BE2C (cell line): ENCODE results near the gene CIB4.

ENCODE experiments used
- DNase-seq: peaks from one replicate; pipeline ENCODE4 v3.0.0-alpha.2; 2020
- H3K27me3 ChIP-seq: fragments of 250-450 bp; sonication (Bioruptor Pico); 2 replicates; pipeline ENCODE4 v1.5.1; 2020; ENCODE audit warnings: mild to moderate bottlenecking
- H3K36me3 ChIP-seq: fragments of 250-450 bp; sonication (Bioruptor Pico); 2 replicates; pipeline ENCODE4 v1.5.1; 2020; ENCODE audit warnings: mild to moderate bottlenecking
- H3K4me1 ChIP-seq: fragments of 250-450 bp; sonication (Bioruptor Pico); 2 replicates; pipeline ENCODE4 v1.5.1; 2020
- H3K4me3 ChIP-seq: 2 replicates; pipeline ENCODE4 v1.5.1; 2011; ENCODE audit warnings: low read depth, low read length
- H3K9me3 ChIP-seq: fragments of 250-450 bp; sonication (Bioruptor Pico); 2 replicates; pipeline ENCODE4 v1.5.1; 2020
- CTCF ChIP-seq: IDR thresholded peaks from 2 replicates; pipeline ENCODE4 v1.5.1; 2012; ENCODE audit warnings: mild to moderate bottlenecking, low read depth, low read length

Gene CIB4

GRCh38 chr2:26532301-26533250, 108.6 kb downstream of the CIB4 start:
- Histone ChIP-seq H3K27me3 (no peaks in the 10 kb centered on the region), H3K36me3 (no peaks in the 10 kb centered on the region), H3K4me1 (no peaks in the 10 kb centered on the region), H3K9me3 (no peaks in the 10 kb centered on the region), H3K4me3 (no peak overlapping the region)
- peak; percentile 5 for DNase-seq
- TF ChIP-seq CTCF: no peak
